IPS-NIHi7 (cell line): ENCODE data around the gene ALPK3.
"Not testable (repeated sequence)": the region's sequence is repeated elsewhere in the genome, so short reads cannot be mapped to it uniquely, and the experiment has no call there.

Source experiments
- DNase-seq: peaks from one replicate; pipeline ENCODE4 v3.0.0; 2012; ENCODE audit warnings: mixed read lengths; ENCODE audit errors: extremely low spot score

The ALPK3 gene

DNA sequence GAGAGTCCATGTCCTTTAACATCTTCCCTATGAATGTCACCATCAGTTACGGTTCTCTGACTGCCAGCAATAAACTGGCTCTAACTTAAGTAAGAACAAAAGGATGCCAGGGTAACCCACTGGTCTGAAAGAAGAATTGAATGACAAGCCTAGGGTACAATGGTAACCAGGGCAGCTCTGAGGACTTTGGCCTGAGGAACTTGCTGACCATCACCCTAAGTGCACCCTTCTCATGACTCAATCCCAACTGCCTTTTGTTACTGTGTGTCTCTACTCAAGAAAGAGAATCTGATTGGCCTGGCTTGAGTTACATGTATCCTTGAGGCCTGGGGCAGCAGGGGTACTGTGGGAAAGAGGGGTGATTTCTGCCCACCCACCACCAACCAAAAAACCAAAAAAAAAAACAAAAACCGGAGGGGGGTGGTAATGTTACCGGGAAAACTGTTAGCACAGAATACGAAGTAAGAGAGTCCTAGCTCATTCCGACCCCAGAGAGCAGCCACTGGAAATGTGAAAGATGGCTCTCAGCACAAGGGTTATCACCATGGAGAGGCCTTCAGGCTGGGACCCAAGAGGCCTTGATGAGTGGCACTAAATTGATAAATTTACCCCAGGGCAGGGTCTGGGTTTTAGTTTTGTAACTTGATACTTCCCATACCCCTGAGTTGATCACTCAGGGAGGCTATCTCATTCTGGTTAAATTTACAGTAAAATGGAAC lies 58.0 kb downstream of the ALPK3 start:
- DNase-seq = no peak

DNA sequence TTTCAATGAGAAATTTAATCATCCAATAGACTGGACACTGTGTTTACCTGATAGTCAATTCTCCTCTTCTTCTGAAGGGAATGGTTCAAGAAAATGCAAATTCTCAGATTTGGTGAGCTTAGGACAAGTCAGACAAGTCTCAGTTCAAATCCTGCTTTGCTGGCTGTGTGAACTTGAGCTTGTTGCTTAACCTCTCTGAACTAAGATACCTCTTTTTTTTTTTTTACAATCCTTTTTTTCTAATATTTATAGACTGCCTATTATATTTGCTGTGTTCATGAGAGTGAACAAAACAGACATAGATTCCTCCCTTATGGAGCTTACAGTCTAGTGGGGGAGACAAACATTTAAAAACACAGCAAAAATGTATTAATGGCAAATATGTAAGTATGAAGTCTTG lies 59.1 kb downstream of the ALPK3 start:
- no peak for DNase-seq

GRCh38 chr15:84877701-84878100 lies 60.5 kb downstream of the ALPK3 start:
- not testable (repeated sequence) for DNase-seq

- peak; percentile 93 for DNase-seq
Observed at GRCh38 chr15:84878504-84878903, 61.3 kb downstream of the ALPK3 start.

DNA sequence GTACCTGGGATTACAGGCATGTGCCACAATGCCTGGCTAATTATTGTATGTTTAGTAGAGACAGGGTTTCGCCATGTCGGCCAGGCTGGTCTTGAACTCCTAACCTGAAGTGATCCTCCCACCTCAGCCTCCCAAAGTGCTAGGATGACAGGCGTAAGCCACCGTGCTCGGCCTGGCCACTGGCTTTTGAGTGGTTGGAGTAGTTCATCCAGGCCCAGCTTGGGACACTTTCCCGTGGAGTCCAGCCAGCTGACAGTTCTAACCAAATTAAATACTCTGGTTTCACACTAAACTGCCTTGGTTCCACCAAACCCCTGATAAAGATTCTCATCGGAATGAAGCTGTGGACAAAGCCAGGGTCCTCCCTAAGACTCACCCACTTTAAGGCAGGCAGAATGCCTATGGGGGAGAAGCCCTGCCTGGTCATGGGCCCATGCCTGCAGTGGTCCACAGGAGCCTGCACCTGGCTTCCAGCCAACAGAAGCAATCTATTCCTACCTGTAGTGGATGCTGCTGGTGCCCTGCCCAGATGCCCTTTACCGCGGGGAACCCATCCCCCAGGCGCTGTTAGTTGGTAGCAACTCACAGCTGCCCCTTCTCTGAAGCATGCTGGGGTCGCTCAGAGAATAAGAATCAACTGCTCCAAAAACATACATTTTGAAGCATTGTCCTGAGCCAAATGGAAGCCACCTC lies 62.1 kb downstream of the ALPK3 start:
- no peak for DNase-seq

GRCh38 chr15:84880007-84880406 lies 62.9 kb downstream of the ALPK3 start:
- DNase-seq = no peak

DNA sequence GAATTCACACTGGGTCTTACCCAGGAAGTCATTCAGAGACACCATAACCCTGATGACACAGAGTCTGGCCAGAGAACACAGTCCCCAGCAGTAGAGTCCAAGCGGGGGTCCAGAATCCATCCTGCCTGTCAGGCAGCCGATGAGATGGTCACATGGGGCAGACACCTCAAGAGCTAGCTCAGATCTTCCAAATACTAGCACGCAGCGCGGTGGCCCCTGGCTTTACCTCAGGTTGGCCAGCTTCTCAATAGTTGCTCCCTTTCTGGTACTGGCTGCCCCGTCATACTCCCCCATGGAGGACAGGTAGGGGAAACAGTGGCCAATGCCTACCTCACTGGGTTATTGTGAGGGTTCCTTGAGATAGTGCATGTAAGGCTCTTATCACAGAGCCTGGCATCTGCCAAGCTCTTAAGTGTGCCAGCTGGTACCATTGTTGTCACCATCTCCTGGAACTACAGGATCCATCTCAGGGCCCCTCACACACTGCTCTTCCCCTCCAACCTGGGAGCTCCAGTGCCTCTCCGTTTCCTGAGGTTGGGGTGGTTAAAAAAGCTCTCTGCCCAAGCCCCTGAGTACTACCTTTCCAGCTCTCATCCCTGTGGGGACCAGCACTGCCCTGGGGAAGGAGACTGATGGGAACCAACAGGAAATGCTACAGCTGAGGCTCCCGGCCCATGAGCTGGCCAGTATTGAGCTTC lies 63.8 kb downstream of the ALPK3 start:
- DNase-seq = no peak

- no peak for DNase-seq
Observed at GRCh38 chr15:84881520-84881830, 64.3 kb downstream of the ALPK3 start.

DNA sequence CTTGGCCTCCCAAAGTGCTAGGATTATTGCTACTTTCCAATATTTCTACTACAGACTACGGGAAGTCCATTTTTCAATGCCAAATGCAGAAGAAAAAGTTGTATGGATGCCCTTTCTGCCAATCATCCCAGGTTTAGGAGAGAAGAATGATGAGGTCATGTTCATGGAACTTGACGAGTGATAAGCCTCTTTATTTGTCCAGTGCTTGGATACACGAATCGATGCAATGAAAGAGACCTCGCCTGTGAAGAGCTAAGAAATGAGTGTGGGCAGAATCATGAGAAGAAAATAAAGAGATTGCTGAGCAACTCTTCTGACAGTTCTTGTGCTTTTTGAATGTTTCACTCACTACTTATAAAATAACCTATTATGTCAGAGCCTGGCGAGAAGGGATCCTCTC lies 66.3 kb downstream of the ALPK3 start:
- no peak for DNase-seq

DNA sequence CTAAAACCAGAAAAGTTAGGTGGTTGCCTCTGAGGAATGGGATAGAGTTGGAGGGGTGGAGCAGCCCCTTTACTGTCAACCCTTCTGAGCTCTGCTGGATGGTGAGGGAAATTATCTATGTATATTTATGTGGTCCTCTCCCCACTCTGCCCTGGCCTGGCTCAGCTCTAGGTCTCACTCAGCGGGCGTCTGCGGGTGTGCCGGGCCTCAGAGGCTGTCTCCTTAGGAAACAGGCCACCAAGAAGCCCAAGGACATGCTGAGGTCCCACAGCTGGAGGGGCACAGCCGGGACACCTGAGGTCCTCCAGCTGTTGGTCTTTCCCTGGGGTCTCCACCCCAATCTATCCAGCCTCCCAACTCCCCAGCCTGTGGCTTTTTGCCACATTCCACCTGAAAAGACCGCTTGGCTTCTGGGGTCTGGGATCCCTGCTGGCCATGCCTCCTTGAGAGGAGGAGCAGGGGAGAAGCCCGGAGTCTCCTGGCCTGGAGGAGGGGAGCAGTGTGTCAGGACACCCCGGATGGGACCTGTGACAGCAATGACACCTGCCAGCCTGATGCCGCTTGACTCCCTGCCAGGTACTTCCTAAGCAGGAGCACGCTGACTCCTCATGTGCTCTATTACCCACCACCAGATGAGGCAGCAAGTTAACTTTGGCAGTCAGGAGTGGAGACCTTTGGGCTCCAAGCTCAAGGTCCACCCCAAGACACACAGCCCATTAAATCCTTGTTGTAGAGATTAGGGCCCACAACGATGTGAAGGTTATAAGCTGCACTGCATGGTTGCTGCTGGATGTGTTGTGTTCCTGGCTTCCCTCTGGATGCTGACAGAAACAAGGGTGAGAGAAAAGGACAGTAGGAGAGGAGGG lies 67.0 kb downstream of the ALPK3 start, which contains the start of gene SLC28A1:
SLC28A1 (plus strand) TSS at position 747 of the 866 bp plus-strand sequence. CDS start 3,099 bp downstream, outside the sequence.
- no peak for DNase-seq

DNA sequence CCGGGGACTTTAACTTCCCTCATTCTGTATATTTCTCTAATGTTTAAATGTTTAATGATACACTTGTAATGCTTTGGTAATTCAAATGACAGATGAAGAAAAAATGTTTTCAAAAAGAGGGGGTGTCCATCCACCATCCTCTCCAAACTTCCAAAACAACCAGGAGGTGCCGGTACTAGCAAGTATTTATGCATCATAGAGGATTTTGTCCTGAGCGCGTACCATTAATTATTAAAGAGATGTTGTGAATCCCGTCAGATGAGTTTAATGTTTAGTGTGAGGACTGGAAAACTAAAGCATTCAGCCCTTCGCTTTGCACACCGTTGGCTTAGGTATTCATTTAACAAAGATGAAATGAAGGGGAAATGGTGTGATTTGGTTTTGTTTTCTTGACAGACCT lies 68.6 kb downstream of the ALPK3 start:
- no peak for DNase-seq

- no peak for DNase-seq
Observed at GRCh38 chr15:84886211-84886983, 69.2 kb downstream of the ALPK3 start.

GRCh38 chr15:84886984-84887299 lies 69.8 kb downstream of the ALPK3 start:
- DNase-seq = no peak

- no peak for DNase-seq
Observed at GRCh38 chr15:84887938-84888337, 70.8 kb downstream of the ALPK3 start.

DNA sequence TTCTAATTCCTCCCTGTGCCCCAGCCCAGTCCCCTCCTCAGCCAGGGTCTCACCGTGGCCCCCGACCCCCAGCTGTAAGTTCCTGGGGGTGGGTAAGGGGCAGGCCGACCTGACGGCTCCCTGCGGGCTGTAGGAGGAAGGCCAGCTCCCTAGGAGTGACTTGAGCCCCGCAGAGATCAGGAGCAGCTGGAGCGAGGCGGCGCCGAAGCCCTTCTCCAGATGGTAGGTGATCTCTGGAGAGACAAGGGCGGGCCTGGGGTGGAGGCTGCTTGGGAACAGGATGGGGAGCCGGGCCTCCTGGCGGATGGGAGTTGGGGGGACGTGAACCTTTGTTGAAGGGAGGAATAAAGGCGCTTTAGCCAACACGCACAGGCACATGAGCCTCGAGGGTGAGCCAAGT lies 71.5 kb downstream of the ALPK3 start:
- DNase-seq = no peak

- DNase-seq = peak; percentile 54
Observed at GRCh38 chr15:84889313-84889990, 72.3 kb downstream of the ALPK3 start.

GRCh38 chr15:84889991-84890669 lies 73.0 kb downstream of the ALPK3 start:
- DNase-seq = no peak

DNA sequence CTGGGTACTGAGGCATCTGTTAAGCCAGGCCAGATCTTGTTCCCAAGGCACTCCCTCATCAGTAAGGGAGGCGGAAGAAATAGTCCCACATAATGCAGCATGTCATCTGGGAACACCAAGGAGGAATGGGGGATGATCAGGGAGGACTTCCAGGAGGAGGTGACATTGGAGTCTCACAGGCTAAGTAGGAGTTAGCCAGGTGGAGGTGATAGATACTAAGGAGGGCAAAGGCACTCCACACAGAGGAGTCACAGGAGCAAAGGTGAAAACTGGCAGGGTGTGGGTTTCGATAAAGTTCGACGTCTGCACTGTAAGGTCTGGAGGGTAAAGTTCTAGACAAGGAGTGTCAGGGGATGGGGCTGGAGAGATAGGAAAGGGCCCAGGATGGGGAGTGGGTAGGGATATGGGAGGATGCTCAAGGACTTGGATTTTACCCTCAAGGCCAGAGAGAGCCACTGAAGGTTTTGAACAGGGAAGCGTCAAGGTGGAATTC lies 73.6 kb downstream of the ALPK3 start:
- no peak for DNase-seq

GRCh38 chr15:84891339-84891738 lies 74.2 kb downstream of the ALPK3 start:
- no peak for DNase-seq

DNA sequence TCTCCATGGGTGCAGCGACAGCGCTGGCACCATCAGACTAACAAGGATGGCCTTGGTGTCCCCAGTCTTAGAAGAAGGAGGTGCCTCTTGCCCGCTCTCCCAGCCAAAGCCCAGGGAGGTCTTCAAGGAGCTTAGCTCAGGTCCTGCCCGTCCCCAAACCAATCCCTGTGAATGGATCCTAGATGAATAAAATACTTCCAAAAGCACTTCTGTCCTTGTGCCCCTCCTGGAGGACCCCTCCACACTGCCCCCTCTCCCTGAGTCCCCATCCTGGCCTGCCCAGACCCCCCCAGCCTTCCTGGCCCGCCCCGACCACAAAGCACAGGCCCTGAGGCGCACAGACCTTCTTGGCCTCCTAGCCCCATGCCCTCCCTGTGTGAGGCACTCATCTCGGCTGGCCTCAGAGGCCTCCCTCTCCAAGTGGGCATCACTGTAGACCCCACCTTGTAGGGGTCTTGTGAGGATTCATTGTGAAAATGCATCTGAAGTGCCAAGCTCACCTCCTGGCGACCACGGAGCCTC lies 75.7 kb downstream of the ALPK3 start:
- no peak for DNase-seq
